NB4 (cell line): Measurements from ENCODE around the gene PLBD2.

Experiments
- DNase-seq: peaks from one replicate; pipeline ENCODE4 v3.0.0; 2010; ENCODE audit warnings: low read depth
- H3K4me3 ChIP-seq: one replicate; pipeline ENCODE4 v1.5.1; 2011; ENCODE audit warnings: mild to moderate bottlenecking, low read depth, low read length, moderate library complexity
- CTCF ChIP-seq: IDR thresholded peaks from one replicate; pipeline ENCODE4 v1.5.1; 2012; ENCODE audit warnings: low read depth, low read length
- MAX ChIP-seq: IDR thresholded peaks from 2 replicates; pipeline ENCODE4 v1.6.1; 2011; ENCODE audit warnings: low read depth, low read length
- MYC ChIP-seq: IDR thresholded peaks from 2 replicates; pipeline ENCODE4 v1.6.1; 2011; ENCODE audit warnings: low read depth, low read length
- POLR2A ChIP-seq: IDR thresholded peaks from 2 replicates; pipeline ENCODE4 v1.6.1; 2011; ENCODE audit warnings: mild to moderate bottlenecking; ENCODE audit not compliant: insufficient read length; ENCODE audit errors: extremely low read depth

The PLBD2 gene

GRCh38 chr12:113425960-113426453 is 67.6 kb downstream of the PLBD2 start:
- TF ChIP-seq POLR2A, result no peak
- TF ChIP-seq MYC, result no peak
- TF ChIP-seq MAX, result no peak
- TF ChIP-seq CTCF, result no peak
- peak; percentile 45 for DNase-seq
- H3K4me3 ChIP-seq, result no peak overlapping the region

- no peak for TF ChIP-seq POLR2A
- no peak for TF ChIP-seq MYC
- TF ChIP-seq CTCF, result no peak
- no peak for TF ChIP-seq MAX
- no peak overlapping the region for H3K4me3 ChIP-seq
Measured at GRCh38 chr12:113427882-113428281, 69.5 kb downstream of the PLBD2 start.

GRCh38 chr12:113428482-113428881 is 70.1 kb downstream of the PLBD2 start:
- TF ChIP-seq MYC (no peak), MAX (no peak), CTCF (no peak), POLR2A (no peak)
- H3K4me3 ChIP-seq, result no peak overlapping the region
- DNase-seq, result no peak

More at GRCh38 chr12:113427882-113428281, 69.5 kb downstream of the PLBD2 start:
- DNase-seq, result no peak

GRCh38 chr12:113432986-113433385 is 74.6 kb downstream of the PLBD2 start:
- H3K4me3 ChIP-seq, result no peak overlapping the region
- DNase-seq, result no peak
- TF ChIP-seq POLR2A, result no peak
- no peak for TF ChIP-seq CTCF
- no peak for TF ChIP-seq MYC
- no peak for TF ChIP-seq MAX

GRCh38 chr12:113435367-113435766 is 77.0 kb downstream of the PLBD2 start:
- no peak overlapping the region for H3K4me3 ChIP-seq
- no peak for TF ChIP-seq MAX
- no peak for TF ChIP-seq POLR2A
- TF ChIP-seq CTCF, result no peak
- TF ChIP-seq MYC, result no peak
- DNase-seq, result no peak

- DNase-seq, result no peak
- TF ChIP-seq CTCF, result no peak
- TF ChIP-seq MAX, result no peak
- TF ChIP-seq MYC, result no peak
- no peak for TF ChIP-seq POLR2A
- no peak overlapping the region for H3K4me3 ChIP-seq
Measured at GRCh38 chr12:113436586-113436985, 78.2 kb downstream of the PLBD2 start.
